ENCODE data around the gene POLG. TPM values are rescaled to one million over a fixed set of nuclear protein-coding genes. Genes with fewer than 3 reads are reported as not detected.

The POLG gene
- total RNA-seq, 1 experiment from 2014 or later: 60.3 TPM

Small RNA genes lying within 50 kb of the gene (microRNA-seq; reads per million reads assigned to microRNA genes)
- gene MIR6766 (ENCODE audit: borderline microRNAs expressed) (not detected), gene MIR9-3 (ENCODE audit: borderline microRNAs expressed) (not detected)

Other genes with a start within 250 kb of the POLG start
- 15.6 and 17.5 TPM in 2 replicates for gene ABHD2, start 246.4 kb downstream of the POLG start, total RNA-seq (2021)
- not detected in 2 replicates for gene RLBP1, start 113.2 kb downstream of the POLG start, total RNA-seq (2021)
- gene FANCI, start 90.8 kb downstream of the POLG start, total RNA-seq (2021): 102 and 106 TPM in 2 replicates
- gene RHCG, start 161.8 kb upstream of the POLG start, total RNA-seq (2021): 0.28 and 0.31 TPM in 2 replicates
- gene TICRR, start 240.6 kb upstream of the POLG start, total RNA-seq (2021): 26.0 TPM in 2 replicates